DND-41 (cell line): ENCODE measurements around the gene LHFPL2.

ENCODE experiments used
- CTCF ChIP-seq: IDR thresholded peaks from 2 replicates; pipeline ENCODE4 v1.5.1; 2012; ENCODE audit warnings: borderline replicate concordance, low read length, moderate library complexity, mild to moderate bottlenecking; ENCODE audit not compliant: poor library complexity, severe bottlenecking; ENCODE audit errors: extremely low read depth
- EZH2 ChIP-seq: IDR thresholded peaks from 3 replicates; pipeline ENCODE4 v1.6.1; 2012; ENCODE audit warnings: borderline replicate concordance, low read depth, mild to moderate bottlenecking, moderate library complexity, low read length, inconsistent platforms; ENCODE audit not compliant: severe bottlenecking

DNA sequence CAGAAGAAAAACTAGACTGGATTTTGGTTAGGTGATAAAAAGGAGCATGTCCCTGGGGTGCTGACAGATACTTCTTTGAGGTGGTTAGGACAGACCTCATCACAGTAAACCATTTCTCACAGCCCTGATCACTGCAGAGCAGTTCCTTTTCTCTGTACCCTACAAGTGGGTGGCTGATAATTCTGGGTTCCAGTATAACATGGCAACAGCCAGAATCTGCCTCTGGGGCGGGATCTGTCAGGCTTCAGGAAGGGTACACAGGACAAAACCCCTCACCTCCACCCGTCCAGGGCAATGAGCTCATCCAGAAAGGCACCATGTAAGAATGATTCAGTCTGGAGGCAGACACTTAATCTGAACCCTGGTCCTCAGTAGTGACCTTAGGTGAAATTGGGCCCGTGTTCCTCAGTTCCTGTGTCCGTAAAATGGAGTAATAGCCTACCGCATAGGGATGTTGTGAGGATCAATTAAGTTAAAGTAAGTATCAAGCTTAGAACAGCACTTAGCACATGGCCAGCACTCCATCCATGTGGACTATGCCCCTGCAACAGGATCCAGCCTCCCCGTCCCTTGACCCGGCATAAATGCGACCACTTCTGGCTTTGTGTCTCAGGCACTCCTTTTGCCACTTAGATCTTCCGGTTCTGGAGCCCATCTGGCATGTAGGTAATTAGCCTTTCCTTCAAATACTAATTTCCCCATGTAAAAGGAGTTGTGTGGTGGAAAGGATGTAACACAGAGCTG, 129.2 kb downstream of the LHFPL2 start:
- TF ChIP-seq CTCF (no peak), EZH2 (no peak)
